ENCODE data around the gene RAB27B. TPM values are rescaled to one million over a fixed set of nuclear protein-coding genes. Genes with fewer than 3 reads are reported as not detected.

Gene RAB27B
- total RNA-seq, 2 donors from 2014 or later, result 0.11 to 1.1 TPM

DNA sequence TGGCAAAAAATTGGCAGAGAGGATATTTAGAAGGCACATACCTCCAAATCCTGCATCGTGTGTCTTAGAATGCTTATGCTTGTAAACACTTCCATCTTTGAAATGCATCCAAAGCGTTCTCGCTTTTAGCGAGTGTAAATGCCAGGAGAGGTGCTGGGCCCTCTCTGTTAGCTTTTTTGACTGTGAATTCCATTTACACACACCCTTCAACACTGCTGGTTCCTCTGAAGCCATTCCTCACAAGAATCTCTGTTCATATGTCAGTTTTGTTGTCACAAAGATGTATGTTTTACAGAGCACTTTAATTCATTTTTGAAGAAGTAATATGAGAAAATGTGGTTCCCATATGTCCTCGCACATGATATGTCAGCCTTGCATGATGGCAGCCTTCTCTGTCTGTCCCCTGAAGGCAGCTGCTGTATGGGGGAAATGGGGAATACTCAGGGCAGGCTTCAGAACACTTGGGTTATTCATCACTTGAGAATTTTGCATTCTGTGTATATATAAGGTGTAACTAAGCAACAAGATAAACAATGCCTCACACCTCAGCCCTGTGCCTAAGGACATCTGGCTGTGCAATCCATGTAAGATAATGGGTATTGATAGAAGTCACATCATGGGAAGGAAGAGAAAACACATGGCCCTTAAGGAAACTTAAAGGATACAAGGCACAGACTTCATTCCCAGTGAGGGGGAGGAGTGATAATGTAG is 52.3 kb downstream of the RAB27B start:
- no peak overlapping the region for H3K27ac ChIP-seq
- DNase-seq (ENCODE audit: low spot score), result no peak
- H3K9me3 ChIP-seq, result no peaks in the 10 kb centered on the region
- no peaks in the 10 kb centered on the region for H3K27me3 ChIP-seq
- H3K36me3 ChIP-seq, result no peaks in the 10 kb centered on the region
- TF ChIP-seq CTCF (IDR thresholded peaks at IDR 0.05), result no peak
- no peak overlapping the region for H3K4me3 ChIP-seq
- H3K4me1 ChIP-seq, result no peaks in the 10 kb centered on the region

DNA sequence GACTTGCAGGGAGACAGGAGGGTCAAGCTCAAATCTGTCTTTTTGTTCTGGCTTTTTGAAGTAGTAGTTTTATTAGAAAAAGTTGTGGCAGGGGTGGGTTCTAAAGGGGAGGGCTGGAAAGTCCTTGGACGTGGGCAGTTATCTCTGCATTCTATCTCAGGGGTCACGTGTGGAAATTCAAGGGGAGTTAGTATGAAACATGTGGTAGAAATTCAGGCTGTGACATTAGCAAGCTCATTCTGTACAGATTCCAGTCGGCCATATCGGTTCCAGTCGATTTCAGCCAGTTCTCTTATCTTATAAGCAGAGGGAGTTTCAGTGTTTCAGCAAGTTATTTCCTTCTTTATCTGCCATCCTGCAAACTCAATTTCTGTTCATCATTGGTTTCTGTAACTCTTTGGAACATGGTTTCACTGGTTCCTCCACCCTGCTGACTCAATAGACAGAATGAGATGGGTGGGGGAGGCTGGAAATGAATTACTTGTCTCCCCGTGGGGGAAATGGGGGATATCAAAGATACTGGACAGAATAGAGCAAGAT is 53.0 kb downstream of the RAB27B start:
- Histone ChIP-seq H3K36me3 (no peaks in the 10 kb centered on the region), H3K27ac (no peak overlapping the region), H3K4me1 (no peaks in the 10 kb centered on the region), H3K9me3 (no peaks in the 10 kb centered on the region), H3K4me3 (no peak overlapping the region), H3K27me3 (no peaks in the 10 kb centered on the region)
- DNase-seq (ENCODE audit: low spot score), result no peak
- TF ChIP-seq CTCF (IDR thresholded peaks at IDR 0.05), result no peak

DNA sequence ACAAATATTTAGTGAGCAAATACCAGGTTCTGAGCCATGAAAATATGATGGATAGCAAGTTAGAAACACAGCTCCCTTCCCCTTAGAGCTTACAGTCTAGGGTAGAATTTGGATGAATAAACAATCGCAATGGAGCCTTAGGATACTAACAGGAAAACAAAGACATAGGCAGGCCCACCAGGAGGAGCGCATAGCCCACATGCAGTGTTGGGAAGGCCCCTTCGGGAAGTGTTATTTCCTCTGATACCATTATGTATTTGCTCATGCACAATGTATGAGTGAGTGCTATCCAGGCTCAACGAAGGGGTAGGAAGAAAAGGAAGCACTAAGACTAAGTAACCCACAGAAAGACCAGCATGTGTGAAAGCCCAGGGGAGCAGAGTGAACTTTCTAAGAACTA is 54.0 kb downstream of the RAB27B start:
- H3K4me1 ChIP-seq, result no peaks in the 10 kb centered on the region
- TF ChIP-seq CTCF (IDR thresholded peaks at IDR 0.05), result no peak
- H3K36me3 ChIP-seq, result no peaks in the 10 kb centered on the region
- H3K27me3 ChIP-seq, result no peaks in the 10 kb centered on the region
- no peak overlapping the region for H3K27ac ChIP-seq
- no peak overlapping the region for H3K4me3 ChIP-seq
- no peaks in the 10 kb centered on the region for H3K9me3 ChIP-seq
- no peak for DNase-seq (ENCODE audit: low spot score)

DNA sequence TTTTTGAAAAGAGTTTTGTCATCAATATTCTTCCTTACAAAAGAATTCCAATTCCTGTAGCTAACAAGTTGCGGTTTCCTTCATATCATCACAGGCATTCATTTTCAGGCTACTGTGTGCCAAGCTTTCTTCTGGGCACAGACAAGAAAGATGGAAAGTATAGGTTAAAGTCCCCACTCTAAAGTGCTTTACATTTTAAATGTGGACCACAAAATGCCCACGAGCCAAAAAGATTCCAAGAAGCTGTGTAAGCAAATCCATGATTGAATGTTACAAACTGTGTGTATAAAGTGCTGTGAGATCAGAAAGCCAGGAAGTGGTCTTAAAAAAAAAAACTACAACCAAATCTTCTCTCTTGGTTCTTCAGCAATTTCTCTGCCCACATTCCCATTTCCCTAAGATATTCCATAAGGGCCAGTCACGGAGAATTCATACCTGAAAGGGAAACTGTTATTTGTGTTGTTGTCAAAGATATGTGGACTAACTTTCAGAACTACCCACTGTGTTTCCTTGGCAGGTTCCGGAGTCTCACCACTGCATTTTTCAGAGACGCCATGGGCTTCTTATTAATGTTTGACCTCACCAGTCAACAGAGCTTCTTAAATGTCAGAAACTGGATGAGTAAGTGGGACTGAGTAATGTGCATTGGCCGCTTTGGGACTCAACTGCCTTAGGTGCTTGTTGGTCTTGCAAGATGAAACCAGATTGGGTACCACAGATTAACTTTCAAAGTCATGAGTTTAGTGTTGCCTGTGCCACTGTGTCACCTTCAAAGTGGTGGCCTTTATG is 55.7 kb downstream of the RAB27B start:
- no peak for DNase-seq (ENCODE audit: low spot score)
- Histone ChIP-seq H3K9me3 (no peaks in the 10 kb centered on the region), H3K4me3 (no peak overlapping the region), H3K36me3 (no peaks in the 10 kb centered on the region), H3K4me1 (no peaks in the 10 kb centered on the region), H3K27ac (no peak overlapping the region), H3K27me3 (no peaks in the 10 kb centered on the region)
- TF ChIP-seq CTCF (IDR thresholded peaks at IDR 0.05), result no peak

DNA sequence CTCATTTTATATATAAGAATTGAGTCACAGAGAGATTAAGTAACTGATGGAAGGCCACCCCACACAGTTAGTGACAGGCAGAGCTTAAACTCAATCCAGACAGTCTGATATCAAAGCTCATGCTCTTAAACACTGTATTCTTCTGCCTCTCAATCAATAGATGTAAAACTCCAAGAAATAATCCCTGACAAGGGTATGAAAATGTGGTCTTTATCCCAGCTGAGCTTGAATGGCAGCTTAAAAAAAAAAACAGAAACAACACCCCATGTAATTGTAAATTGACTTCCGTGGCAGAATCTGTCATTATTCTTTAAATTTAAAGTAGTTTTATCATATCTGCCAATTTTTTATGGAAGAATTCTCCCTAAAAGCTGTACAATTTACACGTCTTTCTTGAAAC is 60.1 kb downstream of the RAB27B start:
- Histone ChIP-seq H3K27me3 (no peaks in the 10 kb centered on the region), H3K4me3 (no peak overlapping the region), H3K27ac (no peak overlapping the region), H3K9me3 (no peaks in the 10 kb centered on the region), H3K36me3 (no peaks in the 10 kb centered on the region), H3K4me1 (no peaks in the 10 kb centered on the region)
- TF ChIP-seq CTCF (IDR thresholded peaks at IDR 0.05), result no peak
- no peak for DNase-seq (ENCODE audit: low spot score)

Data from right atrium auricular region (tissue), 2 donors.